Neural progenitor cell (in vitro differentiated cells): Measurements from ENCODE around the gene HTR1D. TPM values are rescaled to one million over a fixed set of nuclear protein-coding genes. Genes with fewer than 3 reads are reported as not detected.

Experiments used
- DNase-seq: peaks from one replicate; pipeline ENCODE4 v3.0.0-alpha.2; 2016; ENCODE audit warnings: low spot score
- H2AFZ ChIP-seq: fragments of 200-600 bp; sonication (generic); replicated peaks from 2 replicates; pipeline ENCODE4 v1.6.1; 2016; ENCODE audit warnings: antibody characterized with exemption
- H3F3A ChIP-seq: fragments of 200-600 bp; sonication (generic); 2 replicates; pipeline ENCODE4 v1.6.1; 2016; ENCODE audit warnings: antibody characterized with exemption, low read depth
- H3K27ac ChIP-seq: fragments of 200-600 bp; sonication (generic); 2 replicates; pipeline ENCODE4 v1.5.1; 2016; ENCODE audit warnings: mild to moderate bottlenecking
- H3K27me3 ChIP-seq: fragments of 200-600 bp; sonication (generic); 2 replicates; pipeline ENCODE4 v1.6.1; 2016; ENCODE audit warnings: mild to moderate bottlenecking, moderate library complexity
- H3K36me3 ChIP-seq: fragments of 200-600 bp; sonication (generic); 2 replicates; pipeline ENCODE4 v1.5.1; 2016
- H3K4me1 ChIP-seq: fragments of 200-600 bp; sonication (generic); 2 replicates; pipeline ENCODE4 v1.6.1; 2016; ENCODE audit warnings: mixed run types
- H3K4me2 ChIP-seq: fragments of 200-600 bp; sonication (generic); 2 replicates; pipeline ENCODE4 v1.6.1; 2016
- H3K4me3 ChIP-seq: fragments of 200-600 bp; sonication (generic); 2 replicates; pipeline ENCODE4 v1.5.1; 2016
- H3K79me2 ChIP-seq: fragments of 200-600 bp; sonication (generic); 2 replicates; pipeline ENCODE4 v1.6.1; 2016; ENCODE audit warnings: low read depth
- H3K9ac ChIP-seq: fragments of 200-600 bp; sonication (generic); 2 replicates; pipeline ENCODE4 v1.6.1; 2016
- H3K9me3 ChIP-seq: fragments of 200-600 bp; sonication (generic); 2 replicates; pipeline ENCODE4 v1.5.1; 2016; ENCODE audit warnings: low read depth
- H4K20me1 ChIP-seq: fragments of 200-600 bp; sonication (generic); 2 replicates; pipeline ENCODE4 v1.6.1; 2016; ENCODE audit warnings: low read depth
- H3K27ac Mint-ChIP-seq: 3 replicates; pipeline ENCODE4 v1.8.0; 2021; ENCODE audit warnings: mixed read lengths
- H3K27me3 Mint-ChIP-seq: 2 replicates; pipeline ENCODE4 v1.8.0; 2022; ENCODE audit warnings: low read depth, mild to moderate bottlenecking, inconsistent platforms, moderate library complexity, mixed read lengths; ENCODE audit not compliant: insufficient read depth
- H3K36me3 Mint-ChIP-seq: 3 replicates; pipeline ENCODE4 v1.8.0; 2021; ENCODE audit warnings: mixed read lengths
- H3K4me1 Mint-ChIP-seq: 3 replicates; pipeline ENCODE4 v1.8.0; 2021; ENCODE audit warnings: mixed read lengths
- H3K4me3 Mint-ChIP-seq: 3 replicates; pipeline ENCODE4 v1.8.0; 2021; ENCODE audit warnings: mild to moderate bottlenecking, moderate library complexity, mixed read lengths
- H3K9me3 Mint-ChIP-seq: 3 replicates; pipeline ENCODE4 v1.8.0; 2020; ENCODE audit warnings: mixed read lengths
- CTCF ChIP-seq: fragments of 200-600 bp; sonication (generic); IDR thresholded peaks from 2 replicates; pipeline ENCODE4 v1.5.1; 2017; ENCODE audit warnings: antibody characterized with exemption, mild to moderate bottlenecking
- EZH2 ChIP-seq: fragments of 200-600 bp; sonication (generic); IDR thresholded peaks from 2 replicates; pipeline ENCODE4 v1.6.1; 2017; ENCODE audit warnings: antibody characterized with exemption, mild to moderate bottlenecking, moderate library complexity
- EZH2phosphoT487 ChIP-seq: fragments of 200-600 bp; sonication (generic); IDR thresholded peaks from 2 replicates; pipeline ENCODE4 v1.6.1; 2017; ENCODE audit warnings: antibody characterized with exemption
- total RNA-seq: library from RNA; depleted of rRNA; stranded (reverse); fragments of >200 nt; gene quantifications from 2 replicates; pipeline ENCODE4 v1.2.3, GENCODE V29; 2015; ENCODE audit warnings: low replicate concordance

HTR1D gene
- total RNA-seq, 1 donor from 2014 or later, result 1.1 TPM

DNA sequence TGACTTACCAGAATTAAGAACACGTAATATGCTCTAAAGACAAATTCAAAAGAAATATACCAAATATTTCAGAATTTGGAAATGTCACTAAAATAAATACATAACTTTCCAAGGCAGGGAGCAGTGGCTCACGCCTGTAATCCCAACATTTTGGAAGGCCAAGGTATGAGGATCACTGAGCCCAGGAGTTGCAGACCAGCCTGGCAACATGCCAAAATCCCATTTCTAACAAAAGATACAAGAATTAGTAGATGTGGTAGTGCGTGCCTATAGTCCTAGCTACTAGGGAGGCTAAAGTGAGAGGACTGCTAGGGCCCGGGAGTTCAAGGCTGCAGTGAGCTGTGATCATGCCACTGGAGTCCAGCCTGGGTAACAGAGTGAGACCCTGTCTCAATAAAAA, 60.4 kb downstream of the HTR1D start:
- H3K4me1 ChIP-seq, result peaks cover 17% of the 10 kb centered on the region
- Mint-ChIP-seq H3K4me1 (peaks cover under 1% of the 10 kb centered on the region), H3K27me3 (no peaks in the 10 kb centered on the region), H3K36me3 (peaks cover 5% of the 10 kb centered on the region), H3K4me3 (no peak overlapping the region), H3K9me3 (no peaks in the 10 kb centered on the region), H3K27ac (no peak overlapping the region)
- H3K4me3 ChIP-seq, result no peak overlapping the region
- H3K36me3 ChIP-seq, result no peaks in the 10 kb centered on the region
- TF ChIP-seq CTCF (no peak), EZH2phosphoT487 (no peak), EZH2 (no peak)
- H3K4me2 ChIP-seq, result no peak overlapping the region
- H2AFZ ChIP-seq, result no peak overlapping the region
- no peak overlapping the region for H3K9ac ChIP-seq
- no peak for DNase-seq
- H3K27ac ChIP-seq, result no peak overlapping the region
- peaks cover 13% of the 10 kb centered on the region for H3F3A ChIP-seq
- peaks cover 98% of the 10 kb centered on the region for H4K20me1 ChIP-seq
- no peaks in the 10 kb centered on the region for H3K27me3 ChIP-seq
- H3K9me3 ChIP-seq, result no peaks in the 10 kb centered on the region
- H3K79me2 ChIP-seq, result peaks cover 100% of the 10 kb centered on the region

DNA sequence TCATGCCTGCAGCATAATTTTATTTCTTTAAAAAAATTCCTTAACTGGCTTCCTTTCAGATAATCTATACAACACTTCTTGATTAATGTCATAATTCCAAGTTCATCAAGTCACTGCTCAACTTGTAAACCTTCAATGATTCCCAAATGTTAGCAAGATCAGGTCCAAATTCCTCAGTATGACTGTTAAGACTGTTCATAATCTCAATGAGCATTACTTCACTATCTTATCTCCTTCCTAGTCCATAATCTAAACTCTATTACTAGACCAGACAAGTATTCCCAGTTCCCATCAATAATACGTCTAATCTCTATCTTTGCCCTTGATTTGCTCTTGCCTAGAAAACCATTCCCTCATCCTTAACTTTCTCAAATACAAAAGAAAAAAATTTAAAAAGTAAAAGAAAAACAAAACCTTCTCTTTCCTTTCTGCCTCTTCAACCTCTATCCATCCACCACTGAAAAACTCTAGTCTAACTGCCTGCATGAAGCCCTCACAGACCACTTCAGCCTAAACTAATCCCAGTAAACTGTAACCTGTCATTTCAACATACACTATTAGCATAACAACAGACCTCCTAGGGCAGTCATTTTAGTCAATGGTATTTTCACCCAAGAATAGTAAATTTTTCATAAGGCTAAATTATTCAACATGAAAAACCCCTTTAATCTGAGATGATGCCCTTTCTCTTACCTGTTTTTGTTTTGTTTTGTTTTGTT, 64.2 kb downstream of the HTR1D start:
- Mint-ChIP-seq H3K27ac (no peak overlapping the region), H3K9me3 (no peaks in the 10 kb centered on the region), H3K4me3 (no peak overlapping the region), H3K36me3 (peaks cover 6% of the 10 kb centered on the region), H3K4me1 (no peaks in the 10 kb centered on the region), H3K27me3 (no peaks in the 10 kb centered on the region)
- H3K4me3 ChIP-seq, result no peak overlapping the region
- H3K4me2 ChIP-seq, result no peak overlapping the region
- TF ChIP-seq CTCF (no peak), EZH2phosphoT487 (no peak), EZH2 (no peak)
- H3K79me2 ChIP-seq, result peaks cover 100% of the 10 kb centered on the region
- H3K27ac ChIP-seq, result peak overlapping the region; percentile 34
- H3K36me3 ChIP-seq, result no peaks in the 10 kb centered on the region
- no peak for DNase-seq
- no peaks in the 10 kb centered on the region for H3K4me1 ChIP-seq
- H3K27me3 ChIP-seq, result no peaks in the 10 kb centered on the region
- H3F3A ChIP-seq, result no peaks in the 10 kb centered on the region
- H3K9ac ChIP-seq, result no peak overlapping the region
- no peak overlapping the region for H2AFZ ChIP-seq
- peaks cover 97% of the 10 kb centered on the region for H4K20me1 ChIP-seq
- no peaks in the 10 kb centered on the region for H3K9me3 ChIP-seq

GRCh38 chr1:23150742-23151141, 66.6 kb downstream of the HTR1D start:
- peaks cover 100% of the 10 kb centered on the region for H3K79me2 ChIP-seq
- H3K9me3 ChIP-seq, result no peaks in the 10 kb centered on the region
- H3K4me3 ChIP-seq, result no peak overlapping the region
- H3K27me3 ChIP-seq, result no peaks in the 10 kb centered on the region
- no peaks in the 10 kb centered on the region for H3K36me3 ChIP-seq
- no peak overlapping the region for H3K9ac ChIP-seq
- Mint-ChIP-seq H3K4me1 (no peaks in the 10 kb centered on the region), H3K36me3 (peaks cover 10% of the 10 kb centered on the region), H3K4me3 (no peak overlapping the region), H3K9me3 (no peaks in the 10 kb centered on the region), H3K27ac (no peak overlapping the region), H3K27me3 (no peaks in the 10 kb centered on the region)
- TF ChIP-seq EZH2 (no peak), EZH2phosphoT487 (no peak), CTCF (no peak)
- no peak overlapping the region for H3K4me2 ChIP-seq
- H3K27ac ChIP-seq, result no peak overlapping the region
- H3F3A ChIP-seq, result no peaks in the 10 kb centered on the region
- no peaks in the 10 kb centered on the region for H3K4me1 ChIP-seq
- no peak for DNase-seq
- no peak overlapping the region for H2AFZ ChIP-seq
- peaks cover 90% of the 10 kb centered on the region for H4K20me1 ChIP-seq
